Suprapubic skin (tissue), 4 donors: ENCODE measurements around the gene HMGN1. TPM values are rescaled to one million over a fixed set of nuclear protein-coding genes. Genes with fewer than 3 reads are reported as not detected.

Experiments
- DNase-seq, 2 donors: peaks; one replicate each; pipeline ENCODE4 v3.0.0-alpha.2; 2019; ENCODE audit warnings: low spot score in 2 of 2
- H3K27ac ChIP-seq: fragments of 200-600 bp; sonication (generic); one replicate; pipeline ENCODE4 v1.5.1; 2019
- H3K27me3 ChIP-seq: fragments of 200-600 bp; sonication (generic); one replicate; pipeline ENCODE4 v1.5.1; 2019
- H3K36me3 ChIP-seq: fragments of 200-600 bp; sonication (generic); one replicate; pipeline ENCODE4 v1.5.1; 2019
- H3K4me1 ChIP-seq: fragments of 200-600 bp; sonication (generic); one replicate; pipeline ENCODE4 v1.5.1; 2019
- H3K4me3 ChIP-seq: fragments of 200-600 bp; sonication (generic); one replicate; pipeline ENCODE4 v1.5.1; 2019; ENCODE audit warnings: mild to moderate bottlenecking
- H3K9me3 ChIP-seq: fragments of 200-600 bp; sonication (generic); one replicate; pipeline ENCODE4 v1.5.1; 2019
- EP300 ChIP-seq: sonication (generic); formaldehyde crosslinking; IDR thresholded peaks from one replicate; pipeline ENCODE4 v1.6.1; 2017; ENCODE audit warnings: antibody characterized with exemption
- POLR2A ChIP-seq, 2 donors: fragments of 450-650 bp; IDR thresholded peaks; one replicate each; pipeline ENCODE4 v1.6.1; 2017; ENCODE audit warnings: antibody characterized with exemption in 2 of 2, mild to moderate bottlenecking in 2 of 2, moderate library complexity in 2 of 2
- POLR2AphosphoS5 ChIP-seq, 3 donors: sonication (generic); formaldehyde crosslinking; IDR thresholded peaks; one replicate each; pipeline ENCODE4 v1.6.1; 2017; ENCODE audit warnings: antibody characterized with exemption in 3 of 3
- WGBS: methylation state at CpG from one replicate; pipeline ENCODE4 v1.1.5; 2018; 5-methylcytosine and 5-hydroxymethylcytosine counted together
- total RNA-seq, 4 donors: library from RNA; depleted of rRNA; stranded (reverse); fragments of >200 nt; gene quantifications; one replicate each; pipeline ENCODE4 v1.1.0, GENCODE V29; 2016
- TF ChIP-seq, protein P1 (sequence below), 2 donors: fragments of 200-600 bp in 1 of 2; fragments of 450-650 bp in 1 of 2; sonication (generic) in 1 of 2; IDR thresholded peaks; one replicate each; pipeline ENCODE4 v1.5.1; 2016 to 2019; ENCODE audit warnings: antibody characterized with exemption in 2 of 2, mild to moderate bottlenecking in 1 of 2, moderate library complexity in 1 of 2

The HMGN1 gene
- total RNA-seq, 4 donors from 2014 or later = 63.1 to 130 (median 101) TPM

DNA sequence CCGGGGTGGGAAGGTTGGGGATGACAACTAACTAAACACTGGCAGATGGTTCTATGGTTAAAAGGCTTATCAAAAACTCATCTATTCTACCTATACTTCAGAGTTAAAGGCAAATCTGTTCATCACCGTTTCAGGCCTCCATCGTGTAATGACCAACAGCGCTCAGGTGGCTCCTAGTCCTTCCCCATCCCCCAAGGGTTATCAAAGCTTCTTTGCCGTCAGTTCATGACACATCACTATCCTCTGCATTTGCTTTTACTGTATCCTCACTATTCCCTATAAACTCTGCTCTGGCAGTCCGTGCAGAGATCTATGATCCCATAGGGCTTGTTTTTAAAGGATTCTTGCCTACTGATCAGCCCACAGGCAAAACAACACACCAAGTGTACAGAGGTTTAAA is 8.2 kb downstream of the HMGN1 start:
- H3K4me1 ChIP-seq = peaks cover 5% of the 10 kb centered on the region
- H3K36me3 ChIP-seq = peaks cover 29% of the 10 kb centered on the region
- H3K27me3 ChIP-seq = no peaks in the 10 kb centered on the region
- 92% methylated on average over 6 of the region's 6 CpGs for WGBS
- no peaks in the 10 kb centered on the region for H3K9me3 ChIP-seq
- no peak for DNase-seq
- H3K27ac ChIP-seq = no peak overlapping the region
- TF ChIP-seq POLR2AphosphoS5 (IDR thresholded peaks at IDR 0.05) = no peak
- TF ChIP-seq POLR2A (IDR thresholded peaks at IDR 0.05) = no peak
- TF ChIP-seq, protein P1, sequence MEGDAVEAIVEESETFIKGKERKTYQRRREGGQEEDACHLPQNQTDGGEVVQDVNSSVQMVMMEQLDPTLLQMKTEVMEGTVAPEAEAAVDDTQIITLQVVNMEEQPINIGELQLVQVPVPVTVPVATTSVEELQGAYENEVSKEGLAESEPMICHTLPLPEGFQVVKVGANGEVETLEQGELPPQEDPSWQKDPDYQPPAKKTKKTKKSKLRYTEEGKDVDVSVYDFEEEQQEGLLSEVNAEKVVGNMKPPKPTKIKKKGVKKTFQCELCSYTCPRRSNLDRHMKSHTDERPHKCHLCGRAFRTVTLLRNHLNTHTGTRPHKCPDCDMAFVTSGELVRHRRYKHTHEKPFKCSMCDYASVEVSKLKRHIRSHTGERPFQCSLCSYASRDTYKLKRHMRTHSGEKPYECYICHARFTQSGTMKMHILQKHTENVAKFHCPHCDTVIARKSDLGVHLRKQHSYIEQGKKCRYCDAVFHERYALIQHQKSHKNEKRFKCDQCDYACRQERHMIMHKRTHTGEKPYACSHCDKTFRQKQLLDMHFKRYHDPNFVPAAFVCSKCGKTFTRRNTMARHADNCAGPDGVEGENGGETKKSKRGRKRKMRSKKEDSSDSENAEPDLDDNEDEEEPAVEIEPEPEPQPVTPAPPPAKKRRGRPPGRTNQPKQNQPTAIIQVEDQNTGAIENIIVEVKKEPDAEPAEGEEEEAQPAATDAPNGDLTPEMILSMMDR (IDR thresholded peaks at IDR 0.05) = no peak
- TF ChIP-seq EP300 = no peak
- H3K4me3 ChIP-seq = no peak overlapping the region

DNA sequence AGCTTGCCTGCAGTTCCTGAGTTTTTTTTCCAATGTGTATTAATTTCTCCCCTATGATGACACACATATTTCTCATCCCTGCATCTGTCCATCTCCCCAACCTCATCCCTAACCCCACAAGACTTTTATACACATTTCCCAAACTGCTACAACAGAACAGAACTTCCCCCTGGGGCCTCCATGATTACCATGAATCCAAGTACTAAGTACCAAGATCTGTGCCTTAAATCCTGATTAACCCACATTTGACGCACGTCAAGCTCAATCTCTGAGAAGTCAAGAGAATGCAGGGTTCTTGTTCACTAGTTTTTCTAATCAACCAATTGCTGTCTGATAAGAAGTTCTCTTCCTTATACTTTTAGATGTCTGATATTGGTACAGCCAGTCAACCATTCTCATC is 9.7 kb downstream of the HMGN1 start:
- no peaks in the 10 kb centered on the region for H3K27me3 ChIP-seq
- H3K9me3 ChIP-seq = no peaks in the 10 kb centered on the region
- no peak overlapping the region for H3K27ac ChIP-seq
- no peak for DNase-seq
- H3K4me1 ChIP-seq = no peaks in the 10 kb centered on the region
- 96% methylated on average over 2 of the region's 2 CpGs for WGBS
- TF ChIP-seq EP300 (no peak), POLR2A (IDR thresholded peaks at IDR 0.05) (no peak), POLR2AphosphoS5 (IDR thresholded peaks at IDR 0.05) (no peak)
- TF ChIP-seq, protein P1 (IDR thresholded peaks at IDR 0.05) = no peak
- no peak overlapping the region for H3K4me3 ChIP-seq
- H3K36me3 ChIP-seq = peaks cover 24% of the 10 kb centered on the region

DNA sequence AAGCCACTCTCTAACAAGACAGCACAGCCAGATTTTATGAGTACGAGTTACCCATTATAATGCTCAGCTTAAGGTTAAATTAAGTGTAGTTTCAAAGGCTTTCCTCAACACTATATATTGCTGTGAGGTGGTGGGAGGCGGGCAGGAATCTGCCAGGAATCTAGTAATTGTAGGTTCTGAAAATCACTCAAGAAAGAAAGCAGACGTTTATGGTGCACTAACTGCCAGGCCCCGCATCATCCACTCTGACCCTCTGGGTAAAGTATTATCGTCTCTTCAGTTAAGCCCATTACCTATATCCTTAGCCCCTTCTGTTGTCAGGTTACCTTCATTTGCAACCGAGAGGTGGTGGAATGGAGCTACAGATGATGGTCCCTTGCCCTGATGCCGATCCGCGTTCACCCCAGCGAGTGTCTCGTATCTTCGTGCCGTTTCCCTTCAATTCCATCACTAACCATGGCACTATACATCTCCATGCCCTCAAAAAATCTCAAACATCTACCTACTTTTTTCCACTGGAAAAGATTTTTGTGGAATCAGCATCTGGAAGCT is 12.4 kb downstream of the HMGN1 start:
- Histone ChIP-seq H3K4me3 (no peak overlapping the region), H3K36me3 (peaks cover 7% of the 10 kb centered on the region), H3K9me3 (no peaks in the 10 kb centered on the region), H3K27me3 (no peaks in the 10 kb centered on the region), H3K4me1 (no peaks in the 10 kb centered on the region), H3K27ac (no peak overlapping the region)
- WGBS = 60% methylated on average over 13 of the region's 13 CpGs
- no peak for DNase-seq
- TF ChIP-seq POLR2A (IDR thresholded peaks at IDR 0.05) (no peak), EP300 (no peak), POLR2AphosphoS5 (IDR thresholded peaks at IDR 0.05) (no peak)
- TF ChIP-seq, protein P1 (IDR thresholded peaks at IDR 0.05) = no peak

DNA sequence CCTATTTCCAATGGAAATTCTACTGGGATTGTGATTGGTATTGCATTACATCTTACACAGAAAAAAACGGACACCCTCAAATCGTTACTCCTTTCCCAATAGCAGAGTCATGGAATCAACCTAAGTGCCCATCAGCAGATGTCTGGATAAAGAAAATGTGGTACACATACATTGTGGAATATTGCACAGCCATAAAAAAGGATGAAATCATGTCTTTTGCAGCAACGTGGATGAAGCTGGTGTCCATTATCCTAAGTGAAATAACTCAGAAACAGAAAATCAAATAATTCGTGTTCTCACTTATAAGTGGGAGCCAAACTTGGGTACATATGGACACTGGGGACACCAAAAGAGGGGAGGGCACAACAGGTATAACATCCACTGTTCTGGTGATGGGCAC is 14.3 kb downstream of the HMGN1 start:
- Histone ChIP-seq H3K27ac (no peak overlapping the region), H3K4me3 (no peak overlapping the region), H3K9me3 (no peaks in the 10 kb centered on the region), H3K27me3 (no peaks in the 10 kb centered on the region), H3K36me3 (no peaks in the 10 kb centered on the region), H3K4me1 (no peaks in the 10 kb centered on the region)
- TF ChIP-seq POLR2AphosphoS5 (IDR thresholded peaks at IDR 0.05) (no peak), EP300 (no peak), POLR2A (IDR thresholded peaks at IDR 0.05) (no peak)
- TF ChIP-seq, protein P1 (IDR thresholded peaks at IDR 0.05) = no peak
- 91% methylated on average over 4 of the region's 4 CpGs for WGBS
- DNase-seq = no peak

DNA sequence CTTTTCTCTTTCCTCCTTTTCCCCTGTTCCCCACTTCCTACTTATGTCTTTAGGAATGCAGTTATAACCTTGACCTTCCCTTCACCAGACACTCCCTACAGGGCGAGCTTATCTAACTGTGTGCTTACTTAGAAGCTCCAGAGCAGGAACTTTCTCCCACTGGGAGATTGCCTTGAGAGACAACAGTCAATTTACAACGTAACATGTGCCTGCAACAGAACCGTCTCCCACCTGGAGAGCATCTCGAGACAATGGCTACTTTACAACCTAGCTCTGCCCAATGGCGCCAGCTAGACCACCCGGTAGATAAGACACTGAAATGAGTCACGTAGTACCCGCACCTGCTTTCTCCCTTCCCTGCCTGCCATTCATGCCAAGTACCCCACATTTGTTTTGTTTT is 16.7 kb downstream of the HMGN1 start:
- no peak overlapping the region for H3K27ac ChIP-seq
- H3K4me1 ChIP-seq = no peaks in the 10 kb centered on the region
- no peak for TF ChIP-seq POLR2AphosphoS5 (IDR thresholded peaks at IDR 0.05)
- TF ChIP-seq POLR2A (IDR thresholded peaks at IDR 0.05) = no peak
- no peak for TF ChIP-seq EP300
- no peaks in the 10 kb centered on the region for H3K27me3 ChIP-seq
- no peaks in the 10 kb centered on the region for H3K36me3 ChIP-seq
- no peak overlapping the region for H3K4me3 ChIP-seq
- H3K9me3 ChIP-seq = no peaks in the 10 kb centered on the region
- DNase-seq = no peak
- WGBS = 77% methylated on average over 8 of the region's 8 CpGs

DNA sequence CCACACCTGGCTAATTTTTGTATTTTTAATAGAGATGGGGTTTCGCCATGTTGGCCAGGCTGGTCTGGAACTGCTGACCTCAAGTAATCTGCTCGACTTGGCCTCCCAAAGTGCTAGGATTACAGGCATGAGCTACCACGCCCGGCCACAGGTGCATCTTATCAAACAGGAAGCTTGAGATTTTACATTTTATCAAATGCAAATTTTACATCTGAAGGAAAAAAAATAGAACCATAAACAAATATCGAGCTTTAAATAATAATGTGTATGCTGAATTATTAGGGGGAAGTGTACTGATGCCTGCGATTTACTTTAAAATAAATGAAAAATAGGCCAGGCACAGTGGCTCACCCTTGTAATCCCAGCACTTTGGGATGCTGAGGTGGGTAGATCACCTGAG is 18.9 kb downstream of the HMGN1 start:
- WGBS = 96% methylated on average over 6 of the region's 6 CpGs
- no peak for DNase-seq
- Histone ChIP-seq H3K4me1 (no peaks in the 10 kb centered on the region), H3K9me3 (no peaks in the 10 kb centered on the region), H3K27me3 (no peaks in the 10 kb centered on the region), H3K27ac (no peak overlapping the region), H3K36me3 (no peaks in the 10 kb centered on the region), H3K4me3 (no peak overlapping the region)
- TF ChIP-seq EP300 = no peak
- TF ChIP-seq, protein P1 (IDR thresholded peaks at IDR 0.05) = no peak
- TF ChIP-seq POLR2AphosphoS5 (IDR thresholded peaks at IDR 0.05) = no peak
- TF ChIP-seq POLR2A (IDR thresholded peaks at IDR 0.05) = no peak
